Testis (tissue), 3 donors: ENCODE results near the gene IQCH. TPM values are rescaled to one million over a fixed set of nuclear protein-coding genes. Genes with fewer than 3 reads are reported as not detected.
A peak's percentile ranks its signal among the peaks of the same experiment; 100 is the strongest.

Experiments used
- DNase-seq: peaks from one replicate; pipeline ENCODE4 v3.0.0-alpha.2; 2019
- H3K27ac ChIP-seq, 2 donors: fragments of 200-600 bp; sonication (generic); one replicate each; pipeline ENCODE4 v1.5.1; 2019
- H3K27me3 ChIP-seq: fragments of 200-600 bp; sonication (generic); one replicate; pipeline ENCODE4 v1.5.1; 2019
- H3K36me3 ChIP-seq: fragments of 200-600 bp; sonication (generic); one replicate; pipeline ENCODE4 v1.5.1; 2017; ENCODE audit warnings: low read depth; ENCODE audit errors: missing control alignments
- H3K4me1 ChIP-seq: fragments of 200-600 bp; sonication (generic); one replicate; pipeline ENCODE4 v1.5.1; 2019
- H3K4me3 ChIP-seq, 2 donors: fragments of 200-600 bp; sonication (generic); one replicate each; pipeline ENCODE4 v1.5.1; 2017 to 2019
- H3K9me3 ChIP-seq: fragments of 200-600 bp; sonication (generic); one replicate; pipeline ENCODE4 v1.5.1; 2017
- POLR2A ChIP-seq: fragments of 450-650 bp; IDR thresholded peaks from one replicate; pipeline ENCODE4 v1.6.1; 2017; ENCODE audit warnings: antibody characterized with exemption, mild to moderate bottlenecking, moderate library complexity
- WGBS, 2 donors: methylation state at CpG; one replicate each; pipeline ENCODE4 v1.1.5; 2018; 5-methylcytosine and 5-hydroxymethylcytosine counted together
- intact Hi-C: fragments of 100-400 bp; cut with DNase I; formaldehyde crosslinking; loops from one replicate; pipeline ENCODE4 v1.15.1; 2023; ENCODE audit warnings: low total_unique reads
- polyA plus RNA-seq: library from polyadenylated mRNA; stranded (reverse); fragments of 350-450 nt; fragmentation: Illumina TruSeq; extraction: RNeasy Lipid Tissue Mini Kit (QIAGEN cat#74804); gene quantifications from one replicate; pipeline ENCODE4 v1.2.3, GENCODE V29; 2014; ENCODE audit warnings: low read depth, low replicate concordance; ENCODE audit not compliant: insufficient read depth
- total RNA-seq, 2 donors: library from RNA; depleted of rRNA; stranded (reverse); fragments of >200 nt; gene quantifications; one replicate each; pipeline ENCODE4 v1.2.3, GENCODE V29; 2016
- TF ChIP-seq, protein P1 (sequence below), 3 experiments: fragments of 450-650 bp in 2 of 3; fragments of 200-600 bp in 1 of 3; sonication (generic) in 1 of 3; IDR thresholded peaks; one replicate each; pipeline ENCODE4 v1.5.1; 2016 to 2019; ENCODE audit warnings: antibody characterized with exemption in 3 of 3, mild to moderate bottlenecking in 2 of 3, moderate library complexity in 1 of 3

IQCH gene
- total and polyA plus RNA-seq, 3 donors from 2014 or later = 23.5 to 42.2 (median 31.9) TPM

DNA sequence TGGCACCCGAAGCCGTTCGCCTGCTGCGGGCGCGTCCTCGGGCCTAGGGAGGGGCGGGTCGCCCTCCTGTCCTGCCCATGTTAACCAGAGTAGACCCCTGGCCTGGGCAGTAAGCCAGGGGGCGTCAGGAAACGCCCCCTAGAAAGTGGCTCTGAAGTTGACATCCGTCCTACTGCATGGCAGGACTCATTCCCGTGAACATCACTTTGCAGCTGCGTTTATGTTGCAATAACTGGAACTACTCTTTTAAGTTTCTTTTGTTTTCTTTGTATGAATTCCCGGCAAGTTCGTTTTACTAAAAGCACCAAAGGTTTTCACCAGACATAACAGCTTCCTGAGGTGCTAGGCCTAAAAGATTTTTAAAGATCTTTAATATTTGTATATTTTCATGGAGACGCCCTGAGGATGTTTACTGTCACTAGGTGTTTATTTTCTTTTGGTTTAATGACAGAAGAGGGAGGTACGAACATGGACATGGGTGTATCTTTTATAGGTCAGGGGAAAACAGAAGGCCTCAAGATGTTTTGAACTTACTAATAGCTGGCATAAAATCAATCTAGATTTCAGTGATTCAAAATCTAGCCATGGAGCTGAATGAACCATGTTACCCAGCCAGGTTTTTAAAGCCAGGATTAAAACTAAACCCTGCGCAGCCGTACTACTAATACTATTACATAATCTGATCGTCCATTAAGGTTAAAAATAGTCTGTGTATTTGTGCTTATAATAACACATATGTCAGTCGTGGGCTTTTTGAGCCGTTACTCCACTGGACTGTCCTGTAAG lies 267.4 kb downstream of the IQCH start:
- no peaks in the 10 kb centered on the region for H3K27me3 ChIP-seq
- intact Hi-C loops = loop anchor here (10.0 kb wide), 1 partner anchor 313 kb away; no protein-coding TSS in a partner anchor
- TF ChIP-seq POLR2A = no peak
- TF ChIP-seq, protein P1, sequence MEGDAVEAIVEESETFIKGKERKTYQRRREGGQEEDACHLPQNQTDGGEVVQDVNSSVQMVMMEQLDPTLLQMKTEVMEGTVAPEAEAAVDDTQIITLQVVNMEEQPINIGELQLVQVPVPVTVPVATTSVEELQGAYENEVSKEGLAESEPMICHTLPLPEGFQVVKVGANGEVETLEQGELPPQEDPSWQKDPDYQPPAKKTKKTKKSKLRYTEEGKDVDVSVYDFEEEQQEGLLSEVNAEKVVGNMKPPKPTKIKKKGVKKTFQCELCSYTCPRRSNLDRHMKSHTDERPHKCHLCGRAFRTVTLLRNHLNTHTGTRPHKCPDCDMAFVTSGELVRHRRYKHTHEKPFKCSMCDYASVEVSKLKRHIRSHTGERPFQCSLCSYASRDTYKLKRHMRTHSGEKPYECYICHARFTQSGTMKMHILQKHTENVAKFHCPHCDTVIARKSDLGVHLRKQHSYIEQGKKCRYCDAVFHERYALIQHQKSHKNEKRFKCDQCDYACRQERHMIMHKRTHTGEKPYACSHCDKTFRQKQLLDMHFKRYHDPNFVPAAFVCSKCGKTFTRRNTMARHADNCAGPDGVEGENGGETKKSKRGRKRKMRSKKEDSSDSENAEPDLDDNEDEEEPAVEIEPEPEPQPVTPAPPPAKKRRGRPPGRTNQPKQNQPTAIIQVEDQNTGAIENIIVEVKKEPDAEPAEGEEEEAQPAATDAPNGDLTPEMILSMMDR (IDR thresholded peaks at IDR 0.05) = no peak
- peaks cover 8% of the 10 kb centered on the region for H3K4me1 ChIP-seq
- no peaks in the 10 kb centered on the region for H3K36me3 ChIP-seq
- WGBS, 2 donors = 0% methylated on average over 14 to 23 of the region's 23 CpGs
- peak overlapping the region; percentile 83 to 88 for H3K4me3 ChIP-seq
- no peak for DNase-seq
- H3K9me3 ChIP-seq = no peaks in the 10 kb centered on the region
- H3K27ac ChIP-seq = peak overlapping the region; percentile 97 to 98

DNA sequence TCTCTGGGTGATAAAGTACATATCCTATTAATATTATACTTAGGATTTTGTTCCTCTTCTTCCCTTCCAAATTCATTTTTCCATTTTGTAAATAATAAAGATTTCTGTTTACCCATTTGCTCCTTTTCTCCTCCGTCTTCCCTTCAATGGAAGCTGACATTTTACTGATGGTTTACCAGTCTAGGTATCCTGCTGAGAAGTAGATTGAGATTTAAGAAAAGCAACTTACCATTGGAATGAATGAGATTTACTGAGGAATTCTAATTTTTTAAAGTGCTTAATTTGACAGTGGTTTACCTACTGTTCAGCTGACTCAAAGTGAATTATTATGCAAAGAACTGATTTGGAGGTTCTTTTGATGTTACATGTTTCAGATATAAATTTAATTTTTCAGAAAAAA lies 268.7 kb downstream of the IQCH start:
- TF ChIP-seq POLR2A = no peak
- TF ChIP-seq, protein P1 (IDR thresholded peaks at IDR 0.05) = no peak
- Histone ChIP-seq H3K27me3 (no peaks in the 10 kb centered on the region), H3K36me3 (no peaks in the 10 kb centered on the region), H3K4me3 (no peak overlapping the region), H3K27ac (no peak overlapping the region), H3K9me3 (no peaks in the 10 kb centered on the region), H3K4me1 (peaks cover 8% of the 10 kb centered on the region)
- WGBS, 2 donors = 70 to 82% methylated on average over 1 of the region's 1 CpG
- intact Hi-C loops = loop anchor here (10.0 kb wide), 1 partner anchor 311 kb away; no protein-coding TSS in a partner anchor
- DNase-seq = no peak

DNA sequence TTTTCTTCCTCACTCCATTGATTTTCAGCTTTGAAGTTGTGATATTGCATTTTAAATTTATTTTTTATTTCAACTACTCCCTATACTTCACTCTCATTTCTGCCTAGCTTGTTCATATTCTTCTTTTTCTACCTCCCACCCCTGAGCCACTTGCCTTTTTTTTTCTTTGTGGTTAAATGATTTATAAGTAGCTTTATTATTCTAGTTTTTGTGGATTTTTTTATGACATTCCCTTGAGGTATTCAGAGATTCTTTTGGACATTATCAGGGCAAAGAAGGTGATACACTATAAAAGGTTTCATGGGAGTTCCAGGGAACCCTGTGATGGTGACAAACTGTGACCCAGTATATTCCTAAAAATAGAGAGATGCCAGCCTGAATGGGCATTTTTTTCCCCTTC lies 269.6 kb downstream of the IQCH start:
- no peak overlapping the region for H3K27ac ChIP-seq
- intact Hi-C loops = loop anchor here (10.0 kb wide), 1 partner anchor 311 kb away; no protein-coding TSS in a partner anchor
- no peak overlapping the region for H3K4me3 ChIP-seq
- peaks cover 8% of the 10 kb centered on the region for H3K4me1 ChIP-seq
- DNase-seq = no peak
- TF ChIP-seq, protein P1 (IDR thresholded peaks at IDR 0.05) = no peak
- no peak for TF ChIP-seq POLR2A
- no peaks in the 10 kb centered on the region for H3K9me3 ChIP-seq
- no peaks in the 10 kb centered on the region for H3K27me3 ChIP-seq
- H3K36me3 ChIP-seq = no peaks in the 10 kb centered on the region

DNA sequence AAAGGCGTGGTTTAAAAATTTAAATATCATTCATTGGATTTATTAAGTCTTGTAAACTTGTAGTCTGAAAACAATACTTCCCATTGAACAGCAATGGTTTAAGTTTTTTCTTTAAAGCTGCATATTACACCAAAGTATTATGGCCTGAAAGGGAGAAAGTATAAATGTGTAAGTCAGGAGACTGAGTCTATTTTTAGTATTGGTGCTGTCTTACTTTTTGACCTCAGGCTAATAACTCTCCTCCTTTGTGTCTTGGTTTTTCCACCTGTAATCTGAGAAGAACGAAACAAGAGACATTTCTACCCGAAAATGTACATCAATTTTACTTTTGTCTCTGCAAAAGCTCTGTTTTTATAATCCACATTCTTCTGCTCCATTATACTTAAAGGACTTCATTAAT lies 273.9 kb downstream of the IQCH start:
- Histone ChIP-seq H3K9me3 (no peaks in the 10 kb centered on the region), H3K36me3 (no peaks in the 10 kb centered on the region), H3K27ac (no peak overlapping the region), H3K4me1 (no peaks in the 10 kb centered on the region), H3K4me3 (no peak overlapping the region), H3K27me3 (no peaks in the 10 kb centered on the region)
- DNase-seq = no peak
- WGBS, 2 donors = 89 to 92% methylated on average over 3 of the region's 3 CpGs
- no peak for TF ChIP-seq POLR2A
- TF ChIP-seq, protein P1 (IDR thresholded peaks at IDR 0.05) = no peak
- intact Hi-C loops = loop anchor here (10.0 kb wide), 1 partner anchor 306 kb away; no protein-coding TSS in a partner anchor
